HepG2 (cell line): ENCODE results near the gene SLC22A23. TPM values are rescaled to one million over a fixed set of nuclear protein-coding genes. Genes with fewer than 3 reads are reported as not detected.

ENCODE experiments used
- CENPX ChIP-seq: sonication (generic); formaldehyde crosslinking; IDR thresholded peaks from 2 replicates; pipeline ENCODE4 v1.9.0; 2021; ENCODE audit warnings: mild to moderate bottlenecking, missing genetic modification reagents, moderate library complexity
- CHCHD3 ChIP-seq: sonication (generic); formaldehyde crosslinking; IDR thresholded peaks from 2 replicates; pipeline ENCODE4 v1.8.0; 2022; ENCODE audit warnings: mild to moderate bottlenecking, missing genetic modification reagents, moderate library complexity
- CREM ChIP-seq, 2 experiments: sonication (generic) in 1 of 2; formaldehyde crosslinking in 1 of 2; IDR thresholded peaks; 2 replicates each; pipeline versions ENCODE4 v1.4.0 to v1.6.1; 2016 to 2020; ENCODE audit warnings: antibody characterized with exemption in 1 of 2, mild to moderate bottlenecking in 1 of 2, missing genetic modification reagents in 1 of 2
- ETV6 ChIP-seq: sonication (generic); formaldehyde crosslinking; conservative IDR thresholded peaks from 2 replicates; pipeline ENCODE4 v1.4.0; 2020; ENCODE audit warnings: missing genetic modification reagents
- EZH2 ChIP-seq: conservative IDR thresholded peaks from 2 replicates; pipeline ENCODE4 v1.6.1; 2012; ENCODE audit warnings: mild to moderate bottlenecking, low read depth, low read length, moderate library complexity
- FOXC1 ChIP-seq: sonication (generic); formaldehyde crosslinking; IDR thresholded peaks from 2 replicates; pipeline ENCODE4 v1.8.0; 2022; ENCODE audit warnings: mild to moderate bottlenecking, missing genetic modification reagents, borderline replicate concordance
- HMGA1 ChIP-seq: sonication (generic); formaldehyde crosslinking; conservative IDR thresholded peaks from 2 replicates; pipeline ENCODE4 v1.4.0; 2020; ENCODE audit warnings: missing genetic modification reagents
- JDP2 ChIP-seq: sonication (generic); formaldehyde crosslinking; IDR thresholded peaks from 2 replicates; pipeline ENCODE4 v1.8.1; 2022; ENCODE audit warnings: missing genetic modification reagents, borderline replicate concordance
- MBD4 ChIP-seq: IDR thresholded peaks from 2 replicates; pipeline ENCODE4 v1.6.1; 2012; ENCODE audit warnings: low read length, inconsistent platforms, borderline replicate concordance
- ONECUT2 ChIP-seq: sonication (generic); formaldehyde crosslinking; IDR thresholded peaks from 2 replicates; pipeline ENCODE4 v1.4.0; 2020; ENCODE audit warnings: missing genetic modification reagents
- PLRG1 ChIP-seq: fragments of 450-650 bp; conservative IDR thresholded peaks from 2 replicates; pipeline ENCODE4 v1.6.1; 2016
- RELA ChIP-seq: sonication (generic); formaldehyde crosslinking; IDR thresholded peaks from 2 replicates; pipeline ENCODE4 v1.4.0; 2020; ENCODE audit warnings: missing genetic modification reagents
- SP2 ChIP-seq: sonication (generic); formaldehyde crosslinking; IDR thresholded peaks from 2 replicates; pipeline ENCODE4 v1.5.1; 2020; ENCODE audit warnings: mild to moderate bottlenecking, missing genetic modification reagents
- SRSF4 ChIP-seq: fragments of 200-400 bp; formaldehyde crosslinking; IDR thresholded peaks from one replicate; pipeline ENCODE4 v1.6.1; 2018; ENCODE audit warnings: mild to moderate bottlenecking, low read depth, low read length, moderate library complexity; ENCODE audit not compliant: poor library complexity, severe bottlenecking
- SRSF9 ChIP-seq: fragments of 200-400 bp; formaldehyde crosslinking; IDR thresholded peaks from 2 replicates; pipeline ENCODE4 v1.6.1; 2018; ENCODE audit warnings: borderline replicate concordance, mild to moderate bottlenecking, low read depth, low read length; ENCODE audit not compliant: insufficient read depth, poor library complexity, severe bottlenecking
- ZBTB34 ChIP-seq: sonication (generic); formaldehyde crosslinking; IDR thresholded peaks from 2 replicates; pipeline ENCODE4 v1.8.0; 2022; ENCODE audit warnings: mild to moderate bottlenecking, missing genetic modification reagents
- ZC3H4 ChIP-seq: sonication (generic); formaldehyde crosslinking; IDR thresholded peaks from 2 replicates; pipeline ENCODE4 v1.4.0; 2020; ENCODE audit warnings: missing genetic modification reagents, borderline replicate concordance
- ZFP36 ChIP-seq: fragments of 150-350 bp; IDR thresholded peaks from 2 replicates; pipeline ENCODE4 v1.6.1; 2018; ENCODE audit warnings: borderline replicate concordance, low read length, low read depth; ENCODE audit not compliant: partially characterized antibody
- ZMYM4 ChIP-seq: sonication (generic); formaldehyde crosslinking; IDR thresholded peaks from 2 replicates; pipeline ENCODE4 v1.8.1; 2023; ENCODE audit warnings: mild to moderate bottlenecking, missing genetic modification reagents
- ZNF256 ChIP-seq: sonication (generic); formaldehyde crosslinking; conservative IDR thresholded peaks from 2 replicates; pipeline ENCODE4 v1.4.0; 2020; ENCODE audit warnings: missing genetic modification reagents
- ZNF296 ChIP-seq: sonication (generic); formaldehyde crosslinking; conservative IDR thresholded peaks from 2 replicates; pipeline ENCODE4 v1.5.0; 2020; ENCODE audit warnings: mild to moderate bottlenecking, missing genetic modification reagents
- ZNF337 ChIP-seq: sonication (generic); formaldehyde crosslinking; IDR thresholded peaks from 2 replicates; pipeline ENCODE4 v1.5.1; 2020; ENCODE audit warnings: missing genetic modification reagents, low read depth, mild to moderate bottlenecking, borderline replicate concordance
- ZNF605 ChIP-seq: sonication (generic); formaldehyde crosslinking; IDR thresholded peaks from 2 replicates; pipeline ENCODE4 v1.8.0; 2022; ENCODE audit warnings: mild to moderate bottlenecking, missing genetic modification reagents
- ZNF713 ChIP-seq: sonication (generic); formaldehyde crosslinking; IDR thresholded peaks from 2 replicates; pipeline ENCODE4 v1.4.0; 2020; ENCODE audit warnings: mild to moderate bottlenecking, missing genetic modification reagents
- ZNF770 ChIP-seq: sonication (generic); formaldehyde crosslinking; IDR thresholded peaks from 2 replicates; pipeline ENCODE4 v1.5.0; 2020; ENCODE audit warnings: mild to moderate bottlenecking, missing genetic modification reagents
- polyA plus RNA-seq, 8 experiments: library from polyadenylated mRNA; depleted of rRNA in 3 of 8; stranded (reverse) in 7 of 8; unstranded in 1 of 8; fragments of >200 nt; fragmentation: Illumina TruSeq in 4 of 8; extraction: Trizol in 4 of 8; gene quantifications; 2 replicates each; pipeline versions ENCODE4 v1.2.1 to v1.2.3, GENCODE V29; 2011 to 2016; ENCODE audit warnings: low read depth in 4 of 8, missing spikeins in 1 of 8, mixed read lengths in 1 of 8; ENCODE audit not compliant: insufficient read depth in 1 of 8
- total RNA-seq, 5 experiments: library from RNA; depleted of rRNA; stranded (reverse); fragments of >200 nt; fragmentation: Illumina TruSeq; extraction: Trizol; gene quantifications; 2 replicates each; pipeline ENCODE4 v1.2.3, GENCODE V29; 2016; ENCODE audit warnings: low read depth in 1 of 5
- TF ChIP-seq, protein P1 (sequence below): sonication (generic); formaldehyde crosslinking; IDR thresholded peaks from 2 replicates; pipeline ENCODE4 v1.4.0; 2020; ENCODE audit warnings: mild to moderate bottlenecking, missing genetic modification reagents

The SLC22A23 gene
- total and polyA plus RNA-seq, 2 of the 13 experiments (the other 11 are each of a cell fraction or from before 2014, with no cell fraction given) = 11.8 to 17.5 TPM

- TF ChIP-seq ZBTB34 (no peak), CREM (IDR thresholded peaks at IDR 0.05) (no peak), CREM (CRISPR knock-in tag; IDR thresholded peaks at IDR 0.05) (no peak), ONECUT2 (no peak), FOXC1 (CRISPR knock-in tag) (no peak), ZNF713 (no peak), ZNF605 (CRISPR knock-in tag) (no peak), ZNF337 (no peak), SP2 (CRISPR knock-in tag) (no peak), ZNF256 (CRISPR knock-in tag) (no peak), ZFP36 (no peak), JDP2 (CRISPR knock-in tag) (no peak), ZMYM4 (CRISPR knock-in tag) (0 out of 2 replicates have a peak, but pooled peaks have one; percentile 16), SRSF9 (no peak), EZH2 (no peak), ZNF296 (CRISPR knock-in tag) (no peak), MBD4 (no peak), ZNF770 (CRISPR knock-in tag) (0 out of 2 replicates have a peak, but pooled peaks have one; percentile 3), CENPX (no peak), PLRG1 (no peak), ZC3H4 (CRISPR knock-in tag) (no peak), CHCHD3 (no peak), ETV6 (CRISPR knock-in tag) (no peak), SRSF4 (no peak), HMGA1 (CRISPR knock-in tag) (no peak), RELA (no peak)
- TF ChIP-seq, protein P1, sequence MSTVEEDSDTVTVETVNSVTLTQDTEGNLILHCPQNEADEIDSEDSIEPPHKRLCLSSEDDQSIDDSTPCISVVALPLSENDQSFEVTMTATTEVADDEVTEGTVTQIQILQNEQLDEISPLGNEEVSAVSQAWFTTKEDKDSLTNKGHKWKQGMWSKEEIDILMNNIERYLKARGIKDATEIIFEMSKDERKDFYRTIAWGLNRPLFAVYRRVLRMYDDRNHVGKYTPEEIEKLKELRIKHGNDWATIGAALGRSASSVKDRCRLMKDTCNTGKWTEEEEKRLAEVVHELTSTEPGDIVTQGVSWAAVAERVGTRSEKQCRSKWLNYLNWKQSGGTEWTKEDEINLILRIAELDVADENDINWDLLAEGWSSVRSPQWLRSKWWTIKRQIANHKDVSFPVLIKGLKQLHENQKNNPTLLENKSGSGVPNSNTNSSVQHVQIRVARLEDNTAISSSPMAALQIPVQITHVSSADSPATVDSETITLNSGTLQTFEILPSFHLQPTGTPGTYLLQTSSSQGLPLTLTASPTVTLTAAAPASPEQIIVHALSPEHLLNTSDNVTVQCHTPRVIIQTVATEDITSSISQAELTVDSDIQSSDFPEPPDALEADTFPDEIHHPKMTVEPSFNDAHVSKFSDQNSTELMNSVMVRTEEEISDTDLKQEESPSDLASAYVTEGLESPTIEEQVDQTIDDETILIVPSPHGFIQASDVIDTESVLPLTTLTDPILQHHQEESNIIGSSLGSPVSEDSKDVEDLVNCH = no peak
These were observed 211.6 kb downstream of the SLC22A23 start (continued) for GRCh38 chr6:3245216-3245615.
